Naive B cell (primary cell): Measurements from ENCODE around the gene MYL2. TPM values are rescaled to one million over a fixed set of nuclear protein-coding genes. Genes with fewer than 3 reads are reported as not detected.

ENCODE experiments used
- ATAC-seq, 2 donors: fragments of 150-1000 bp; cut with Tn5 transposase; 2 replicates each; pipeline ENCODE4 v1.10.0; 2021; ENCODE audit warnings: low read depth in 2 of 2, mild to moderate bottlenecking in 2 of 2, moderate library complexity in 2 of 2
- DNase-seq: peaks from one replicate; pipeline ENCODE4 v3.0.0; 2022
- H3K27ac Mint-ChIP-seq, 6 donors: one replicate each; pipeline ENCODE4 v1.8.0; 2020 to 2022; ENCODE audit warnings: mild to moderate bottlenecking in 6 of 6, mixed read lengths in 6 of 6, moderate library complexity in 5 of 6, inconsistent platforms in 2 of 6
- H3K27me3 Mint-ChIP-seq, 3 donors: one replicate each; pipeline ENCODE4 v1.8.0; 2021 to 2022; ENCODE audit warnings: mixed read lengths in 3 of 3, mild to moderate bottlenecking in 1 of 3
- H3K36me3 Mint-ChIP-seq, 2 donors: one replicate each; pipeline ENCODE4 v1.8.0; 2020 to 2022; ENCODE audit warnings: mixed read lengths in 2 of 2, inconsistent platforms in 1 of 2, mild to moderate bottlenecking in 1 of 2
- H3K4me1 Mint-ChIP-seq, 3 donors: one replicate each; pipeline ENCODE4 v1.8.0; 2020 to 2022; ENCODE audit warnings: mixed read lengths in 3 of 3, inconsistent platforms in 1 of 3, mild to moderate bottlenecking in 1 of 3, moderate library complexity in 1 of 3
- H3K4me3 Mint-ChIP-seq, 8 donors: one replicate each; pipeline ENCODE4 v1.8.0; 2020 to 2022; ENCODE audit warnings: mild to moderate bottlenecking in 8 of 8, mixed read lengths in 8 of 8, moderate library complexity in 8 of 8, inconsistent platforms in 2 of 8
- H3K9me3 Mint-ChIP-seq, 7 donors: one replicate each; pipeline ENCODE4 v1.8.0; 2020 to 2022; ENCODE audit warnings: mixed read lengths in 7 of 7, mild to moderate bottlenecking in 5 of 7, inconsistent platforms in 2 of 7, moderate library complexity in 1 of 7
- polyA plus RNA-seq, 6 donors: library from polyadenylated mRNA; unstranded; fragments of 300-500 nt; fragmentation: Illumina TruSeq; gene quantifications; one replicate each; pipeline ENCODE4 v1.2.3, GENCODE V29; 2021; ENCODE audit warnings: low read depth in 6 of 6

Gene MYL2
- polyA plus RNA-seq, 6 donors from 2014 or later, result 0.84 to 1.9 TPM; not detected in 4

DNA sequence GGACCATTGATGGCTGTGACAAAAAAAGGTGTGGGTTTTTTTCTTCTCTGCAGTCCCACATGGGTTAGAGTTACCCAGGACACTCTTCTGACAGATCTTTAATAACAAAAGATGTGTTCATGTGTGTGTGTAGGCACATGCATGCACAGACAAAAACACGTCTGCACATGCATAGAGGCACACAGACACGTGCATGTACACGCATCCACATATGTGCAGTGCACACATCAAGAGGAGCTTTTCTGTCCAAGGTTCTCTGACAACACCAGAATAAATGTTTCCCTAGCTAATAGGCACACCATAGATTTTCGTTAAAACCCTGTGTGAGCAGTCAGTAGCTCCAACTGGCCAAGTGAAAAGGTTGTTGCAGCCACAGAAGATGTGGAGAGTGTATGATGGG is 2.8 kb upstream of the MYL2 start:
- Mint-ChIP-seq H3K4me1 (peaks cover 0 to 2% (median 0%) of the 10 kb centered on the region in 3 donors), H3K4me3 (peak overlapping the region in 1 of 8 donors; percentile 9), H3K27me3 (peaks cover 0 to 36% (median 14%) of the 10 kb centered on the region in 3 donors), H3K27ac (peak overlapping the region in 1 of 6 donors; percentile 70), H3K36me3 (no peaks in the 10 kb centered on the region), H3K9me3 (no peaks in the 10 kb centered on the region)
- no peak for DNase-seq
- ATAC-seq, result no peak

- ATAC-seq, result no peak
- H3K9me3 Mint-ChIP-seq, result no peaks in the 10 kb centered on the region
Measured at GRCh38 chr12:110922652-110923051, 2.3 kb upstream of the MYL2 start.

GRCh38 chr12:110921262-110921661 is 883 bp upstream of the MYL2 start:
- DNase-seq (no peak), ATAC-seq (no peak)
- H3K36me3 Mint-ChIP-seq, result no peaks in the 10 kb centered on the region
- H3K4me3 Mint-ChIP-seq, result no peak overlapping the region
- peaks cover 0 to 29% (median 14%) of the 10 kb centered on the region in 3 donors for H3K27me3 Mint-ChIP-seq
- H3K9me3 Mint-ChIP-seq, result no peaks in the 10 kb centered on the region
- peak overlapping the region in 3 of 6 donors; percentile 37 to 76 (median 47) for H3K27ac Mint-ChIP-seq
- H3K4me1 Mint-ChIP-seq, result peaks cover 0 to 9% (median 5%) of the 10 kb centered on the region in 3 donors

More at GRCh38 chr12:110922652-110923051, 2.3 kb upstream of the MYL2 start:
- no peaks in the 10 kb centered on the region for H3K36me3 Mint-ChIP-seq
- H3K27me3 Mint-ChIP-seq, result peaks cover 0 to 35% (median 14%) of the 10 kb centered on the region in 3 donors
- H3K27ac Mint-ChIP-seq, result no peak overlapping the region
- no peak overlapping the region for H3K4me3 Mint-ChIP-seq
- DNase-seq, result no peak
- H3K4me1 Mint-ChIP-seq, result peaks cover 0 to 7% (median 0%) of the 10 kb centered on the region in 3 donors

DNA sequence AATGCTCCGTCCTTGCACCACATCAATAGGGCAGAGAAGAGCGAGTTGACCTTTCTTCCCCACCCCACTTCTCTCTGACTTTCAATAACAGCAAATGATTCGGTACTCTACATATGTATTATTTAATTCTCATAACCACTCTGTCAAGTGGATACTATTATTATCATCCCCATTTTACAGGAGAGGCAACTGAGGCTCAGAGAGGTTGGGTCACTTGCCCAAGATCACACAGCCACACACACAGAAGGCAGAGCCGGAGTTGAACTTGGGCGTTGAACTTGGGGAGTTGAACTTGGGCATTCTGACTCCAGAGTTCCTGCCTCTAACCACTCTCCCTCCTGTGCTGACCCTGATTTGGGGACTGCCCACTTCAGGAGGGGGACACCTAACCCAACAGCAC is 659 bp downstream of the MYL2 start:
- DNase-seq, result no peak
- H3K4me1 Mint-ChIP-seq, result peaks cover 3 to 17% (median 10%) of the 10 kb centered on the region in 3 donors
- no peaks in the 10 kb centered on the region for H3K9me3 Mint-ChIP-seq
- no peak overlapping the region for H3K4me3 Mint-ChIP-seq
- no peak for ATAC-seq
- H3K36me3 Mint-ChIP-seq, result no peaks in the 10 kb centered on the region
- H3K27me3 Mint-ChIP-seq, result peaks cover 0 to 20% (median 14%) of the 10 kb centered on the region in 3 donors
- H3K27ac Mint-ChIP-seq, result peak overlapping the region in 1 of 6 donors; percentile 39

DNA sequence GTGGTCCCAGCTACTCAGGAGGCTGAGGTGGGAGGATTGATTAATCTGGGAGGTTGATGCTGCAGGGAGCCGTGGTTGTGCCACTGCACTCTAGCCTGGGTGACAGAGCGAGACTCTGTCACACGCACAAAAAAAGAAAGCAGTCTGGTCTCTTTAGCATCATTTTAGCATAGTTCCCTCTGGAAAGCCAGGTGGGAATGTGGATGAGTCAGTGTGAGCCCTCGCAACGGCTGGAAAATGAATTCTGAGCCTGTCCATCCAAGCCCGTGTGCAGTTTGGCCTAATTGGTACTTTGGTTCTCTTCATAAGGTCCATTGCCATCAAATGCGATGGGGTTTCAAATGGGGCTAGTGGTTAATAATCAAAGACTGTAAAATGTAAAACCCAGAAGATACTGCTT is 2.4 kb downstream of the MYL2 start:
- no peak overlapping the region for H3K4me3 Mint-ChIP-seq
- no peak for ATAC-seq
- H3K27ac Mint-ChIP-seq, result peak overlapping the region in 1 of 6 donors; percentile 32
- peaks cover 8 to 34% (median 24%) of the 10 kb centered on the region in 3 donors for H3K4me1 Mint-ChIP-seq
- H3K36me3 Mint-ChIP-seq, result no peaks in the 10 kb centered on the region
- H3K9me3 Mint-ChIP-seq, result no peaks in the 10 kb centered on the region
- H3K27me3 Mint-ChIP-seq, result peaks cover 0 to 20% (median 14%) of the 10 kb centered on the region in 3 donors
- DNase-seq, result no peak

DNA sequence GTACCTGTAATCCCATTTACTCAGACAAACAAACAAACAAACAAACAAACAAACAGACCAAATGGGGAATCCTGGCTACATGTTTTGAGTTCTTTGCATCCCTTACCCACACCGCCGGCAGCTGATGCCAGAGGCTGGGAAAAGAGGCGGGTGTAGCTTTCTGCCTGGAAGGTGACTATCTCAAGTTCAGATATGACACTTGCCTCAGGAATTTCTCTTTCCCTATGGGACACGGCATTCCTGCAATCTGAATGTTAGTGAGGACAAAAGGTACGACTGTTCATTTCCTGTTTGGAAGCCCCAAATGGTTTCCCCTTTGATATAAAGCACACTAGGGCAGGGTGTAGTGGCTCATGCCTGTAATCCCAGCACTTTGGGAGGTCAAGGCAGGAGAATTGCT is 2.9 kb downstream of the MYL2 start:
- no peak overlapping the region for H3K4me3 Mint-ChIP-seq
- H3K27me3 Mint-ChIP-seq, result peaks cover 0 to 20% (median 14%) of the 10 kb centered on the region in 3 donors
- ATAC-seq (no peak), DNase-seq (no peak)
- no peaks in the 10 kb centered on the region for H3K36me3 Mint-ChIP-seq
- peak overlapping the region in 1 of 6 donors; percentile 32 for H3K27ac Mint-ChIP-seq
- peaks cover 11 to 39% (median 27%) of the 10 kb centered on the region in 3 donors for H3K4me1 Mint-ChIP-seq
- H3K9me3 Mint-ChIP-seq, result no peaks in the 10 kb centered on the region

DNA sequence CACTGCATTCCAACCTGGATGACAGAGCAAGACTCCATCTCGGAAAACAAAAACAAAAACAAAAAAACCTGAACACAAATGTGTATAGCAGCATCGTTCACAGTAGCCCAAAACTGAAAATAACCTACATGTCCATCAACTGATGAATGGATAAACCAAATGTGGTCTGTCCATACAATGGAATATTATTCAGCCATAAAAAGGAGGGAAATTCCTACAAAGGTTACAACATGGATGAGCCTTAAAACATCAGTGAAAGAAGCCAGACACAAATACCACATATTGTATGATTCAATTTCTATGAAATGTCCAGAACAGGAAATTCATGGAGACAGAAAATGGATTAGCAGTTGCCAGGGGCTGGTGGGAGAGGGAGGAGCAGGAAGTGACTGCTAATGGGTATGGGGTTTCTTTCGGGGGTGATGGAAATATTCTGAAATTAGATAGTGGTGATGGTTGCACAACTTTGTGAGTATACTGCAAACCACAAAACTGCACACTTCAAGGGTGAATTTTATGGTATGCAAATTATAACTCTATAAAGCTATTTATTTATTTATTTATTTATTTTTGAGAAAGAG is 4.0 kb downstream of the MYL2 start:
- no peak for ATAC-seq
- Mint-ChIP-seq H3K27me3 (peaks cover 0 to 17% (median 11%) of the 10 kb centered on the region in 3 donors), H3K9me3 (no peaks in the 10 kb centered on the region), H3K27ac (peak overlapping the region in 3 of 6 donors; percentile 39 to 87 (median 72)), H3K36me3 (no peaks in the 10 kb centered on the region), H3K4me3 (peak overlapping the region in 1 of 8 donors; percentile 35), H3K4me1 (peaks cover 11 to 47% (median 34%) of the 10 kb centered on the region in 3 donors)
- no peak for DNase-seq

DNA sequence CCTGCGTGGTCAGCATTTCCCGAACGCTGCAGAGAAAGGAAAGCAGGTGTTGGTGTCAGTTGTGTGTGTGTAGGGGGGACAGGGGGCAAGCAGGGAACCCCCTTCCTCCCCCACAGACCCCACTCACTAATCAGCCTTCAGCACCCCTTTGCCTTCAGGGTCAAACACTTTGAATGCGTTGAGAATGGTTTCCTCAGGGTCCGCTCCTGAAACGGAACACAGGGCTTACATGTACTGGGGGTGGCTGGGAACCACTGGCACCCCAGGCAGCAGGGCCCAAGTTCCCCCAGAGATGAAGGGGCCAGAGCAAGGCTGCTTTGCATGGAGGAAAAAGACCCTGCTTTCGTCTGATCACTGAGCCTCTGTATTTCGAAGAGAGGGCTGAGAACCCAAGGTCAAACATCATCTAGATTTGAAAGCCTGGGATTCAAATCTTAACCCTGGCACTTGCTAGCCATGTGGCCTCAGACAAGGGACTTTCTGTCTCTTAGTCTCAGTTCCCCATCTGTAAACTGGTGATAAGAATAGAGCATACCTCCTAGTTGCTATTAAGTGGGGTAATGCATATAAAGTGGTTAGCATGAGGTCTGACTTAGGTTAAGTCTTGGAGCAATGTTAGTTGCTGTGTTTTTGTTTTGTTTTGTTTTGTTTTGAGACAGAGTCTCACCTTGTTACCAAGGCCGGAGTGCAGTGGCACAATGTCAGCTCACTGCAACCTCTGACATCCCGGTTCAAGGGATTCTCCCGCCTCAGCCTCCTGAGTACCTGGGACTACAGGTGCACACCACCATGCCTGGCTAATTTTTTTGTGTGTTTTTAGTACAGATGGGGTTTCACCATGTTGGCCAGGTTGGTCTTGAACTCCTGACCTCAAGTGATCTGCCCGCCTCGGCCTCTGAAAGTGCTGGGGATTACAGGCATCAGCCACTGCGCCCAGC is 7.0 kb downstream of the MYL2 start:
- ATAC-seq, result peak; percentile 97 to 98
- Mint-ChIP-seq H3K27me3 (no peaks in the 10 kb centered on the region), H3K27ac (peak overlapping the region; percentile 97 to 99 (median 98)), H3K4me3 (peak overlapping the region; percentile 11 to 88 (median 54)), H3K4me1 (peaks cover 14 to 50% (median 34%) of the 10 kb centered on the region in 3 donors), H3K36me3 (no peaks in the 10 kb centered on the region), H3K9me3 (no peaks in the 10 kb centered on the region)
- peak; percentile 74 for DNase-seq

DNA sequence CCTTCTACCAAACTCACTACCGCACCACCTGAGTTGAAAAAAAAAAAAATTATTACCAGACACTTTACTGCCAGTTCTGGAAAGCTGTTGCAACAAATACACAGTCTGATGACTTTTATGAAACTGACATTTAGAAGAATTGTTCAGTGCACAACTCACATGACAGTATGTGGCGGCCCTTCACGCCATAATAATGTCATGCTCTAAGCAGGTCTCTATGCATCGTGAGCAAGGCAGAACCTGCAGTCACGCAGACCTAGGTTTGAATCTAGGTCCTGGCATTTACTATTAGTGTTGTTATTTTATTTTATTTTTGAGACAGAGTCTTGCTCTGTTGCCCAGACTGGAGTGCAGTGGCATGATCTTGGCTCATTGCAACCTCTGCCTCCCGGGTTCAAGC is 8.1 kb downstream of the MYL2 start:
- H3K27ac Mint-ChIP-seq, result peak overlapping the region in 5 of 6 donors; percentile 92 to 99 (median 97)
- no peaks in the 10 kb centered on the region for H3K27me3 Mint-ChIP-seq
- H3K4me3 Mint-ChIP-seq, result peak overlapping the region in 2 of 8 donors; percentile 29 to 88
- no peaks in the 10 kb centered on the region for H3K9me3 Mint-ChIP-seq
- H3K36me3 Mint-ChIP-seq, result no peaks in the 10 kb centered on the region
- H3K4me1 Mint-ChIP-seq, result peaks cover 23 to 48% (median 44%) of the 10 kb centered on the region in 3 donors
- no peak for DNase-seq
- ATAC-seq, result no peak

DNA sequence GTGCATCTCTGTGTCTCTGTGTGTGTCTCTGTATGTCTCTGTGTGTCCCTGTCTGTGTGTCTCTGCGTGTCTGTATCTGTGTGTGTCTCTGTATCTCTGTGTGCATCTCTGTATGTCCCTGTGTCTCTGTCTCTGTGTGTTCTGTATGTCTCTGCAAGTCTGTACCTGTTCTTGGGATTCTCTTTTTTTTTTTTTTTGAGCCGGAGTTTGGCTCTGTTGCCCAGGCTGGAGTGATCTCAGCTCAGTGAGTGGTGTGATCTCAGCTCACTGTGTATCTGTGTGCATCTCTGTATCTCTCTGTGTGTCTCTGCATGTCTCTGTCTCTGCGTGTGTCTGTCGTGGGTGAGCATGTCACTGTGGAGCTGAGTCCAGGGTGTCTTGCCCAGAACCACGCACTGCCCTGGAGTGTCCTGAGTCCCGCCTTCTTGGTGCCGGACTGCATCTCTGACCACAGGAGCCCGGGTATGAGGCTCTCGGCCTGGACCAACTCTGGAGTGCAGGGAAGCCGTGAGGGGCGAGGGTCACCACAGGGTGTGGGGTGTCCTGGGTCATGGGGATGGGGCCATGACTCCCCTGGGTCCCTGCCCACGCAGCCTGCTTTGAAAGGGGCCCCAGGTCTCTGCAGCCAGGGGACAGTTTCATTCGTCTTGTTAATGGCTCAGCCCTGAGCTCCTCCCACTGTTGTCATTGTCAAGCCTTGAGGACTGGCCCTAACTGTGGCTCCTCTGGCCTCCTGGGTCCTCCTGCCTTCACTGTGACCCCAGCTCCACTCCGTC is 11.8 kb downstream of the MYL2 start:
- Mint-ChIP-seq H3K27ac (peak overlapping the region in 5 of 6 donors; percentile 5 to 68 (median 48)), H3K36me3 (no peaks in the 10 kb centered on the region), H3K4me1 (peaks cover 24 to 43% (median 39%) of the 10 kb centered on the region in 3 donors), H3K4me3 (peak overlapping the region in 1 of 8 donors; percentile 48), H3K9me3 (peaks cover 0 to 2% (median 0%) of the 10 kb centered on the region in 7 donors), H3K27me3 (no peaks in the 10 kb centered on the region)
- no peak for ATAC-seq
- DNase-seq, result no peak

DNA sequence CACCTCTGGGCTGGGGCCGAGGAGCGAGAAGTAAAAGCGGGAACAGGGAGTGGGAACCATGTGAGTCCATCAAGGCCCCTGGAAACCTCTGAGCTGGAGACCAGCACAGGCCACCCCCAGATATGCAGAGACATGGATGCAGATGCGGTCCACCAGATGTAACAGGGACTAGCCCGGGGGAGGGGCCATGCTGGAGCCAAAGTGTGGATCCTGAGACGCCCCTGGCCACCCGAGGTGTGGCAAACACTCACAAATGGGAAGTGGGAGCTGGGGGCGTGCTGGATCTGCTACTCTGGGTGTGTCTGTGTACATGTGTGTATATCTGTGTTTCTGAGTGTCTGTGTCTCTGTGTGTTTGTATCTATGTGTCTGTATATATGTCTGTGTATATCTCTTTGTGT is 12.8 kb downstream of the MYL2 start:
- DNase-seq (no peak), ATAC-seq (no peak)
- Mint-ChIP-seq H3K4me3 (no peak overlapping the region), H3K27me3 (no peaks in the 10 kb centered on the region), H3K27ac (peak overlapping the region in 4 of 6 donors; percentile 5 to 83 (median 53)), H3K4me1 (peaks cover 21 to 33% (median 30%) of the 10 kb centered on the region in 3 donors), H3K9me3 (peaks cover 0 to 2% (median 0%) of the 10 kb centered on the region in 7 donors), H3K36me3 (no peaks in the 10 kb centered on the region)

GRCh38 chr12:110906985-110907384 is 13.4 kb downstream of the MYL2 start:
- peaks cover 21 to 27% (median 27%) of the 10 kb centered on the region in 3 donors for H3K4me1 Mint-ChIP-seq
- H3K4me3 Mint-ChIP-seq, result peak overlapping the region in 2 of 8 donors; percentile 1 to 50
- H3K27me3 Mint-ChIP-seq, result no peaks in the 10 kb centered on the region
- H3K9me3 Mint-ChIP-seq, result peaks cover 0 to 2% (median 0%) of the 10 kb centered on the region in 7 donors
- no peak for ATAC-seq
- DNase-seq, result no peak
- peak overlapping the region in 4 of 6 donors; percentile 27 to 88 (median 50) for H3K27ac Mint-ChIP-seq
- no peaks in the 10 kb centered on the region for H3K36me3 Mint-ChIP-seq

GRCh38 chr12:110906516-110906915 is 13.9 kb downstream of the MYL2 start:
- Mint-ChIP-seq H3K4me3 (peak overlapping the region in 3 of 8 donors; percentile 1 to 20 (median 6)), H3K36me3 (no peaks in the 10 kb centered on the region), H3K4me1 (peaks cover 21 to 25% (median 24%) of the 10 kb centered on the region in 3 donors), H3K27me3 (no peaks in the 10 kb centered on the region), H3K9me3 (peaks cover 0 to 2% (median 0%) of the 10 kb centered on the region in 7 donors), H3K27ac (peak overlapping the region in 1 of 6 donors; percentile 14)
- ATAC-seq (peak in 1 of 2 donors; percentile 34), DNase-seq (no peak)
